GM18858 (cell line): ENCODE data around the gene SLC6A8.
"Not testable (repeated sequence)": the region's sequence is repeated elsewhere in the genome, so short reads cannot be mapped to it uniquely, and the experiment has no call there.

Experiments used
- ATAC-seq: cut with Tn5 transposase; IDR thresholded peaks from one replicate; pipeline ENCODE4 v1.9.1; 2021; ENCODE audit not compliant: unreplicated experiment

SLC6A8 gene

GRCh38 chrX:153692611-153693156 is 5.0 kb downstream of the SLC6A8 start:
- ATAC-seq, result no peak

- ATAC-seq, result no peak
Observed at GRCh38 chrX:153693216-153694086, 5.7 kb downstream of the SLC6A8 start.

- not testable (repeated sequence) for ATAC-seq
Observed at GRCh38 chrX:153694256-153694655, 6.5 kb downstream of the SLC6A8 start.

- ATAC-seq, result no peak
Observed at GRCh38 chrX:153694687-153695270, 7.1 kb downstream of the SLC6A8 start.

- ATAC-seq, result no peak
Observed at GRCh38 chrX:153696100-153696499, 8.4 kb downstream of the SLC6A8 start.

GRCh38 chrX:153696538-153696937 is 8.8 kb downstream of the SLC6A8 start:
- not testable (repeated sequence) for ATAC-seq

GRCh38 chrX:153696986-153697722 is 9.4 kb downstream of the SLC6A8 start:
- ATAC-seq, result not testable (repeated sequence)

- no peak for ATAC-seq
Observed at GRCh38 chrX:153697924-153698865, 10.5 kb downstream of the SLC6A8 start.

GRCh38 chrX:153699210-153699783 is 11.6 kb downstream of the SLC6A8 start:
- ATAC-seq, result not testable (repeated sequence)

- ATAC-seq, result not testable (repeated sequence)
Observed at GRCh38 chrX:153699784-153700371, 12.2 kb downstream of the SLC6A8 start.

GRCh38 chrX:153700376-153700945 is 12.7 kb downstream of the SLC6A8 start:
- ATAC-seq, result no peak

- no peak for ATAC-seq
Observed at GRCh38 chrX:153700967-153701366, 13.2 kb downstream of the SLC6A8 start.

- ATAC-seq, result no peak
Observed at GRCh38 chrX:153701706-153702105, 14.0 kb downstream of the SLC6A8 start.

GRCh38 chrX:153702336-153703035 is 14.8 kb downstream of the SLC6A8 start:
- ATAC-seq, result no peak

GRCh38 chrX:153703036-153703370 is 15.3 kb downstream of the SLC6A8 start:
- ATAC-seq, result no peak

- no peak for ATAC-seq
Observed at GRCh38 chrX:153704021-153704526, 16.3 kb downstream of the SLC6A8 start.

- not testable (repeated sequence) for ATAC-seq
Observed at GRCh38 chrX:153704631-153705402, 17.1 kb downstream of the SLC6A8 start.
